Measurements from ENCODE around the gene NLRP9. TPM values are rescaled to one million over a fixed set of nuclear protein-coding genes. Genes with fewer than 3 reads are reported as not detected.

The NLRP9 gene
- total RNA-seq, 1 experiment from 2014 or later: not detected

GRCh38 chr19:55711719-55712118, 26.5 kb downstream of the NLRP9 start:
- intact Hi-C loops (cut with micrococcal nuclease; ENCODE audit: unreplicated experiment): no loop called here

GRCh38 chr19:55705972-55706371, 32.2 kb downstream of the NLRP9 start:
- POLR2A ChIA-PET: no interaction called here

More at GRCh38 chr19:55711719-55712118, 26.5 kb downstream of the NLRP9 start:
- POLR2A ChIA-PET: no interaction called here
- H3K9me3 Mint-ChIP-seq (ENCODE audit: unreplicated experiment): peaks cover 18% of the 10 kb centered on the region
- peak overlapping the region; percentile 16 for H3K4me3 Mint-ChIP-seq (ENCODE audit: unreplicated experiment)
- H3K27me3 Mint-ChIP-seq (ENCODE audit: insufficient read depth, unreplicated experiment): peaks cover 6% of the 10 kb centered on the region
- no peaks in the 10 kb centered on the region for H3K4me1 ChIP-seq
- H3K9me3 ChIP-seq: no peaks in the 10 kb centered on the region
- CTCF ChIA-PET: no interaction called here
- no peak for TF ChIP-seq CTCF (IDR thresholded peaks at IDR 0.05; ENCODE audit: insufficient read depth in 1 of 2, low read depth in 1 of 2, low read length in 1 of 2, severe bottlenecking in 1 of 2, unreplicated experiment in 1 of 2)
- H3K27ac Mint-ChIP-seq (ENCODE audit: unreplicated experiment): no peak overlapping the region
- BruUV-seq (replicated peaks): no TSS peak
- no peaks in the 10 kb centered on the region for H3K36me3 ChIP-seq (ENCODE audit: control insufficient read depth, insufficient read depth, low read length)
- no peak overlapping the region for H3K4me3 ChIP-seq (ENCODE audit: low read depth, low read length)
- H3K36me3 Mint-ChIP-seq (ENCODE audit: insufficient read depth, unreplicated experiment): peaks cover 36% of the 10 kb centered on the region
- no peak for DNase-seq
- no peaks in the 10 kb centered on the region for H3K4me1 Mint-ChIP-seq (ENCODE audit: low read depth, unreplicated experiment)
- no peaks in the 10 kb centered on the region for H3K27me3 ChIP-seq (replicated peaks; ENCODE audit: control insufficient read depth, insufficient read depth, low read length)

GRCh38 chr19:55704494-55705245, 33.5 kb downstream of the NLRP9 start:
- H3K27ac Mint-ChIP-seq (ENCODE audit: unreplicated experiment): no peak overlapping the region
- intact Hi-C loops (cut with micrococcal nuclease; ENCODE audit: unreplicated experiment): loop anchor here (10.0 kb wide), 1 partner anchor 100 kb away; no protein-coding TSS in a partner anchor
- TF ChIP-seq CTCF (IDR thresholded peaks at IDR 0.05; ENCODE audit: insufficient read depth in 1 of 2, low read depth in 1 of 2, low read length in 1 of 2, severe bottlenecking in 1 of 2, unreplicated experiment in 1 of 2): no peak
- no peak for DNase-seq
- peak overlapping the region; percentile 30 for H3K4me3 Mint-ChIP-seq (ENCODE audit: unreplicated experiment)
- BruUV-seq (replicated peaks): no TSS peak
- ChIA-PET CTCF (no interaction called here), POLR2A (no interaction called here)
- H3K27me3 ChIP-seq (replicated peaks; ENCODE audit: control insufficient read depth, insufficient read depth, low read length): no peaks in the 10 kb centered on the region
- H3K4me1 ChIP-seq: peaks cover 27% of the 10 kb centered on the region
- peaks cover 66% of the 10 kb centered on the region for H3K36me3 Mint-ChIP-seq (ENCODE audit: insufficient read depth, unreplicated experiment)
- peaks cover 9% of the 10 kb centered on the region for H3K36me3 ChIP-seq (ENCODE audit: control insufficient read depth, insufficient read depth, low read length)
- no peak overlapping the region for H3K4me3 ChIP-seq (ENCODE audit: low read depth, low read length)
- peaks cover 30% of the 10 kb centered on the region for H3K4me1 Mint-ChIP-seq (ENCODE audit: low read depth, unreplicated experiment)
- peaks cover 3% of the 10 kb centered on the region for H3K27me3 Mint-ChIP-seq (ENCODE audit: insufficient read depth, unreplicated experiment)
- no peaks in the 10 kb centered on the region for H3K9me3 Mint-ChIP-seq (ENCODE audit: unreplicated experiment)
- no peaks in the 10 kb centered on the region for H3K9me3 ChIP-seq

More at GRCh38 chr19:55705972-55706371, 32.2 kb downstream of the NLRP9 start:
- H3K27me3 Mint-ChIP-seq (ENCODE audit: insufficient read depth, unreplicated experiment): peaks cover 6% of the 10 kb centered on the region
- no peaks in the 10 kb centered on the region for H3K9me3 Mint-ChIP-seq (ENCODE audit: unreplicated experiment)
- CTCF ChIA-PET: no interaction called here
- peaks cover 9% of the 10 kb centered on the region for H3K36me3 ChIP-seq (ENCODE audit: control insufficient read depth, insufficient read depth, low read length)
- H3K27me3 ChIP-seq (replicated peaks; ENCODE audit: control insufficient read depth, insufficient read depth, low read length): no peaks in the 10 kb centered on the region
- H3K4me1 Mint-ChIP-seq (ENCODE audit: low read depth, unreplicated experiment): peaks cover 30% of the 10 kb centered on the region
- DNase-seq: no peak
- no peaks in the 10 kb centered on the region for H3K9me3 ChIP-seq
- peaks cover 25% of the 10 kb centered on the region for H3K4me1 ChIP-seq
- no TSS peak for BruUV-seq (replicated peaks)
- peaks cover 63% of the 10 kb centered on the region for H3K36me3 Mint-ChIP-seq (ENCODE audit: insufficient read depth, unreplicated experiment)
- no peak overlapping the region for H3K27ac Mint-ChIP-seq (ENCODE audit: unreplicated experiment)
- H3K4me3 Mint-ChIP-seq (ENCODE audit: unreplicated experiment): no peak overlapping the region
- intact Hi-C loops (cut with micrococcal nuclease; ENCODE audit: unreplicated experiment): loop anchor here (10.0 kb wide), 1 partner anchor 99 kb away; no protein-coding TSS in a partner anchor
- H3K4me3 ChIP-seq (ENCODE audit: low read depth, low read length): no peak overlapping the region
- no peak for TF ChIP-seq CTCF (IDR thresholded peaks at IDR 0.05; ENCODE audit: insufficient read depth in 1 of 2, low read depth in 1 of 2, low read length in 1 of 2, severe bottlenecking in 1 of 2, unreplicated experiment in 1 of 2)
